ELF-1 (cell line): Measurements from ENCODE around the gene PRSS50.
A peak's percentile ranks its signal among the peaks of the same experiment; 100 is the strongest.

Experiments used
- DNase-seq: peaks from one replicate; pipeline ENCODE4 v3.0.0-alpha.2; 2016; ENCODE audit warnings: low read depth, low spot score

The PRSS50 gene

DNA sequence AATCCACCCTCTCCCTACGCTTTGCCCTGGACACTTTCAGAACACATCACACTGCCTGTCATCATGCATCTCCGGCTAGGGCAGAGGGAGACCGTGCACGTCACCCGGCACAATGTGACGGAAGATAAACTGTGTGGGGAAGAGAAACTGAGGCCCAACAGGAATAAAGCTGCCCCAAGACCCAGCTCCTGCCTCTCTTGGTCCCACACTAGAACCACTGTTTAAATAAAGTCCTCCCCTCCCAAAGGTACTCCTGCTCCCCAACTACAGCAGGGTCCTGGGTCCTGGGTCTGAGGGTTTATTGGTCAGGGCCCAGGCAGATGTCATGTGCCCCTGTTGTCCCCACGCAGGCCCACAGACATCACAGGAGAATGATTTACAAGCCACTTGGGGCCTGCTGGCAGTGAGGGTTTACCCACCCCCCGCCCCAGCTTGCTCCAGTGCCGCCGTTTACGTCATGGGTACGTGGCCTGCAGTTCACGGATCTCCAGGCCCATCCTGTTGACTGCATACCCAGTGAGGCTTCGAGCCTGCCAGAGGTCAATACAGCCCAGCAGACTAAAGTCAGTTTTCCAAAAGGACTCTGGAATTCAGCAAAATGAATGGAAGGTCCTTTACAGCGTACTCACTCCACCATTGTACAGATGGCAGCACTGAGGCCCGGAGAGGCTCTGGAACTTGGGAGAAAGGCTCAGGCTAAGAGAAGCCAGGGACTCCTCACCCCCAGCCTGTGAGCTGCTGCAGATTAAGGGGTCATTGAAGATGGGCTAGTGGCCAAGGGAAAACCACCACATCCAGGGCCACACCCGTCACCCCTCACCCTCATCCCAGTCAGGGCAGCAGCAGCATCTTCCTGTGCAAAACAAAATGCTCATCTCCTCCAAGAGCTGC, 47.4 kb downstream of the PRSS50 start:
- DNase-seq: no peak

DNA sequence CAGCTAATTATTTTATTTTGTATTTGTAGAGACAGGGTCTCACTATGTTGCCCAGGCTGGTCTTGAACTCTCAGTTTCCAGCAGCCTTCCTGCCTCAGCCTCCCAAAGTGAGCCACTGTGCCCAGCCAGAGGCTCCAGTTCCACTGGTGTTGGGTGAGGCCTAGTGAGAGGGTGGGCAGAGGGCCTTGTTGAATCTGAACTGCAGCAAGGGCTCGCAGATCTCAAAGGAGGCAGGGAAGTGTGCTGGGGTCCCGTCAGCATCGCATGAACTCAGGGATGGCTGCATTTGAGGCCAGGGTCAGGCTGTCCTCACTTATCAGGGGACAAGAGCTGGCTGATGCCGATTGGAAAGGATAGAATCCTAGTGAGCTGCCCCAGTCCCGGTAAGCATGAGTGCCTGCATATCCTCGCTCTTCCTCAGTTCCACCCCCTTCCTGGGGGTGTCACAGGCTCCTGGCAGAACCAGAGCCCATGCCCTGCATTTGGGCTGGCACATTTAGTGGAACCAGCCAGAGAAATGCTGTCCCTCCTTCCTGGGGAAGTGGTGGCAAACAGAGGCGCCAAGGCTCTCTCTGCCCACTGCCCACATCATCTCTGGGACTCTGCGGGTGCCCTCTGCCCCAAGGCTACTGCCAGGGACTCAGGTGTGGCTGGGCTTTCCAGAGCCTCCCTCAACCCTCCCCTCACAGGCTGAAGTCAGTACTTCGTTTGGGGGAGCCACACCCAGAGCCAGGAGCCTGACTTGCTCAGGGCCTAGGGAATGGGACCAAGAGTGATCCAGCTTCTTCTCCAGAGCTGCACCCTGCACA, 48.3 kb downstream of the PRSS50 start:
- DNase-seq: no peak

DNA sequence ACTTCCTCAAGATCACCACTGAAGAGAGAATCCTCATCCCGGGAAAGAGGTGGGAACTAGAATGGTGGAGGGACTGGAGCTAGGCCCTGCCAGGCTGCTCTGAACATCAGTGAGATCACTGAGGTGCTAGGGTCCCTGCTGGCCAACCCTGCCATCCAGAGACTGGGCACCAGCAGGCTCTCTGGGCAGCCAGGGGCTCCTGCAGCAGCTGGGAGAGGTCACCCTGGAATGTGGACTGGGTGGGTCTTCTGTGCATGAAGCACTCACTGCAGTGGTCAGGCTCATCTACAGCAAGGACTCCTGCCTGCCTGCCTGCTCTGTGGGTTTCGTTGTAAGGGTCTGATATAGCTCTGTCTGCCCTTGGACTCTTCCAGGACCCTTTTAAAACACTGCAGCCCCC, 49.1 kb downstream of the PRSS50 start:
- no peak for DNase-seq

DNA sequence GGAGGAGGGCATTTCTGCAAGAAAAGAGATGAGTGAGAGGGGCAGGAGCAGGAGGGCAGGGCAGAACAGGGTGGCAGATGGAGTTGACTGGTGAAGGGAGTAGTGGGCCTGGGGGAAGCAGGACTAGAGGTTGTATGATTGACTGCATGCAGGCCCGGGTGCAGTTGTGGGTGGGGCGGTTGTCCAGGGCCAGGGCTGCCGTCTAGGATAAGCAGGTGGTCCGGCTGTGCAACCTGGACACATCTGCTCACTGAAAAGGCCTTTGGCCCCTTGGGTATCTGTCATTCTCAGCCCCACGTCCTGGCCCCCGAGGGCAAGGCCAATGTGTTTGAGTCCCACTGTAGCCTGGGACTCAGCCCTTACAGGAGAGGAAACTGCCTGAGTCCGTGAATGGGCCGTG, 49.6 kb downstream of the PRSS50 start:
- no peak for DNase-seq

DNA sequence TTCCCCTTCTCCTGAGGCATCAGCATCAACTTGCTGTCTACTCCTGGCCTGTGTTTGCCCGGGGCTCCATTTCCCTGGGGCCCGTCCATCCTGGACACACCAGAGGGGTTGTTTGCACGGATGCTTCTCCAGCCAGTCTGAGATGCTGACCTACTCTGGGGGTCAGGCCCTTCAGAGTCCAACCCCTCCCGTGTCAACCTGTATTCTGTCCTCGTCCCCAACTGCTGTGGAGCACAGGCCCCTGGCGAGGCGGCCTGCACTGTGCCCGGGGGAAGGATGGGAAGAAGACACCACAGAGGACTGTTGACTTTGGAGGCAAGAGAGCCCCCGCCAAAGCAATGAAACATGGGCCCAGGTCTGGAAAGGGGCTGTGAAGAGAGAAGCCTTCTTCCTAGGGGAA, 50.0 kb downstream of the PRSS50 start:
- no peak for DNase-seq

DNA sequence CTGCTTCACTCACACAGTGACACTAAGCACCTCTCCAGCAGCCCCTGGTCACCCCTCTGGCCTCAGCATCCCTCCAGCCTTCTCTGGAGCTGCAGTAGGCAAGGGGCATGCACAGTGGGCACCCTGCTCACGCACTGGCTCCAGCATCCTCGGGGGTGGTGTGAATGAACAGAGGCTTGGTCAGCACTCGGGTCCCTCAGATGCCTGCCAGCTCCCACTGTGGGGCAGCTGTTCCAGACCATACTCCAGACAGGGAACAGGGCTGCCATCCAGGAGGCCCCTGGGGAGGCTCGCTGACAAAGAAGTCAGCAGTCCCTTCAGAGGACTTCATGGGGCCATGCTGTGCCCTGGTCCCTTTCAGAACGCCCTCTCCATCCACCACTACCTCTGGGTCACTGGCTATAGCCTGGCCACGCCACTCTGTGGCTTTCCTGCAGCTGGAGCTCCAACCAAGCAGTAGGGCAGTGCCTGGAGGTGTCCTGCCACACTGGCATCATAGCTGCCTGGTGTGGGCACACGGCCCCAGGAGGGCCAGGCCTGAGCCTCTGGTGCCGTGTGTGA, 50.5 kb downstream of the PRSS50 start:
- no peak for DNase-seq

DNA sequence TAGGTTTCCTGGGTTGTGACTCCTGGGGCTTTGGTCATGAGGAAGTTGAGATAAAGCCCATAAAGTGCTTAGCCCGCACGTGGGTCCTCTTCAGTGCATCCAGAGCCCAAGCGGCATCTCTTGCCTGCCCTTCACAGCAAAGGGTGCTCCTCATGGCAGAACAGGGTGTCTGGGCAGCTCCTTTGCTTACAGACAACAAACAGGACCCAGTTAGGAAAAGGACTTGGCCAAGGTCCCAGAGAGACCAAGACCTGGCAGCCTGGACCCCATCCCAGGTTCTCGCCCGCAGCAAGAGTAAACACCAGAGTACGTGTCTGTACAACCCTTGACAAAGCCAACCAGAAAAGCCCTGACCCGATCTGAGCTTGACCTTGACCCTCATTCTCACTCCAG, 51.2 kb downstream of the PRSS50 start:
- DNase-seq: no peak

DNA sequence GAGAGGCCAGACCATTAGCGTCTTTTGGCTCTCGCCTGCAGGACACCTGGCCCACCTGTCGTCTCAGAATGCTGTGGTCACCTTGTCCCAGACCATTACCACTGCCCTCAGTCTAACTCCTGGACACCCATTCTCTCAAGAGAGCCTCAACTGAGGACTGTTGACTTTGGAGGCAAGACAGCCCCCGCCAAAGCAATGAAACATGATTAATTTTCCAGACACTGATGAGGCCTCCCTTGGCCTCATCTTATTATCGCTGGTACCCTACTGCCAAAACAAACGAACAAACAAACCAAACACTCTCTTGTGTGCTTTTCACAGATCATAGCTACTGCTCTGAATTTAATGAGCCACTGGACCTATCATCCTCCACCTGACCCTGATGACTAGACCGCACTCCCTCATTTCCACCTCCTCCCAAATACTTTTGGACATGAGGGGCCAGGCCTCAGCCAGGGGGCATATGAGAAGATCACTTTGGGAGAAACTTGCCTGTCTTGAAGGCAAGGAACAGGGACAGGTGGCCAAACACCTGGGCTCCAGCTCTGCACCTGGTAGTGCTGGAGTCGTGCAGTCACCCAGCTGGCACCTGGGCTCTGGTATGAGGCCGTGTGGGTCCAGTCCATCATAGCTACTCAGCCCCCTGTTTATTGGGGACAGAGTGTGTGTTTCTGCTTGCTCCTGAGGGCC, 51.8 kb downstream of the PRSS50 start:
- DNase-seq: no peak

DNA sequence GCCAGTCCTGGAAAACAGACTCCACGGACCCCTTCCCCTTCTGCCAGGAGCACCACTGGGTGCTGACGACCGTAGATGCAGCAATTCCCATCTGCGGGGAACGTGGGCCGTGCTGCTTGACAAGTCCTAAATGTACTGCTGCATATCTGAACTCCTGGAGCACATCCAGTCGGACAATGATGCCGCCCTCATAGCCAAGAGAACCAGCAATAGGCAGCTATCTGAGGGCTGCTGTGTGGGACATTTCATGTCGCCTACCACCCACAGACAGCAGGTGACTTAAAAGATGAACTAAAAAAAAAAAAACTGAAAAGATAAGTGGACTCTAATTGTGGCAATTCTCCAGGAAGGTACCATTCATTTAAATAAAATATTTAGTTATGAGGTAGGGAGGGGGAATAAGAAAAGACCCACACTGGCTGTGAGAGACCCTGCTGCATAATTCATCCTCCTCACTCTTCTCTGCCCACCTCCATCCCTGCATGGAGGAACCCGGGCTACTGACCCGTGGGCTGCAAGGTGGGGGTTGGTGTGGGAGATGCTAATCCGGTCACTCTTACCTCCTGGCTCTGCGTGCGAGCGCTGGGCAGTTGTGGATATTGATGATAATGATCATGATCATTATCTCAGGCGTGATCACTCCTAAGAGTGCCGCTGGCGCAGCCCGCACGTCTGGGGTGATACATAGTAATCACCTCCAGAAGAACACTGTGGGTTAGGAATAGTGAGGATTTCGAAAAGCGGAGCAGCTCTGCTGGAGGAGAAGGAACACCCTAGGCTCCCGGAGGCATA, 52.5 kb downstream of the PRSS50 start:
- DNase-seq: no peak

DNA sequence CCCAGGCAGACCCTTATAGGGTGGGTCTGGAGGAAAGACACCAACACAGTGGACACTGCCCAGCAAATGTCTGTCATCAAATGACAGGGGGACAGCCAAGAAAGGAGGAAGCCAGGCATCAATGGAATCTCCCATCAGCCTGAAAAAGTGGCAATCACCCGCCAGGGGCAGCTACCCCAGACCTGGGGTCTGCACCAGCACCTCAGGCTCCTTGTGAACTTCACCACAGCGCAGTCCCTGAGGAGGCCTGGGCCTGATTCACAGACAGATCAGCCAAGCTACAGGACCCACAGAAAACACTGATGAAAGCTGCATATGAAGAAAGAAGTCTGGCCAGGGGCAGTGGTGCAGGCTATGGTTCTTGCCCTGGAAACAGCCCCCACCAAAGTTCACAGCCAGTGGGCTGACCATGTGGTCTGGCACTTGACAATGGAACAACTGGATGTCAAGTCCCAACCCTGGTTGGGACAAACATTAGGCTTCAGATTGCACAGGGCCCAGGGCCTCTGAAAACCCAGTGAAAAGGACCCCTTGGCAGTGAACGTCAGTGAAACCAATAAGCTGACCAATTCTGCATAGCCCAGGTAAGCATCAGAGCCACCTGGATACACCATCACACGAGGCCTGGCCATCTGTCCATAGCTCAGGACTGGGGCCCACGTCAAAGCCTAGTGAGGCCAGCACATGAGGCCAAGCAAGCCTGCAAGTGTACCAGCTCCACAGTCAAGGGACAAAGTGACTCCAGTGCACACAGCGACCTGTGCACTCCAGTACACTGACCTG, 53.3 kb downstream of the PRSS50 start:
- DNase-seq: no peak

DNA sequence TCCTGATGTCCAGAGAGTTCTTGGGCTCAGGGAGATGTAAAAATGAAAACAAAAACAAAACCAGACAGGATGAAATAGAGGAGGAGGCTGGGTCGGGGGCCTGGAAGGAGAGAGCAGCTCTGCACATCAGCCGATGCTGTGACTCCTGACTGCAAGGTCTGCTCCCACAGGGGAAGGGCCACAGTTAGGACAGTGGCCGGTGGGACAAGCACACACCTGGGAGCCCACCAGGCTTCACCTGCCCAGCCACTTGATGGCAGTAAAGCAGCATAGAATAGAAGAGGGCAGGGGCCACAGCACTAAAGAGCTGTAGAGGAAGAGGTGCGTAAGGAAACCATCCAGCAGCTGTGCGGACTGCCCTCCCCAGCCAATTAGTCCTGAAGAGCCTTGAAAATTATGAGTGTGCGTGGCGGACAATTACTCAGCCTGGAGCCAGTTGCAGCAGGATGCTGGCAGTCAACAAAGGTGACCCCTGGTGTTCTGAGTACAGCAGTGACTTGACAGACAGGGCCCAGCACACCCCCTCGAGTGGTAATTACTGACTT, 54.0 kb downstream of the PRSS50 start:
- peak; percentile 73 for DNase-seq

DNA sequence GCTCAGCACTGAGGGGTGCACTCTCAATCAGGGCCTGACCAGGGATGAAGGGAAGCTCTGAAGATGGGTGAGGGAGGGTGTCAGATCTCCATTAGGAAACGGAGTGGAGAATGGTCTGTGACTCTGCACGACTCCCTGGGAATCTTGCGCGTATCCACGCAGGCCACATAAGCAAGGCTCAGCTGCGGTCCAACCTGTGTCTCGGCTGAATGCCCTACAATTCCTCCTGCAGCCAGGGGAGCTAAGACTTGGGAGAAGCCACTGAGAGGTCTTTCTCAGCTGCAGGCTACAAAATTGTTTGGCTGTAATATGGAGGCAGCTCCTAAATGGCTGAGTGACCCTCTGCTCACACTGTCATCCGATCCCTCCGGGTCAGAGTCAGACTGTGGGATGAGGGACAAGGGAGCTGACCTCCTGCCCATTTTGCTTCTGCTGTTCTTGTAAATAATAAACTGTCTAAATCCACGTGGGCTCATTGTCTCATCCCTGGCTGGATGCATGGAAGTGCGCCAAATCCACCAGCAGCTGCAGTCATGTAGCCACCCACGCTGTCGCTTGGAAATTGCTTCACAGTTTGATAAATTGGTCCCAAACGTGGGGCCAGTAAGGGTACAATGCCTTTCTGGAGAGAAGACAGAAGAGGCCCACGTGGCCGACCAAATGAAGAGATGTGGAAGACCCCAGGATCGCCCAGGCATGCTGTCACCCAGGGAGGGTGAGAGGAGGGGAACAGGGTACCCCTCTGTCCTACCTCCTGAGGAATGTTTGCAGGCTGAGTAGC, 54.7 kb downstream of the PRSS50 start:
- DNase-seq: no peak
